HL-60 (cell line): ENCODE results near the gene TPR.

Source experiments
- DNase-seq, 2 experiments: peaks; one replicate each; pipeline ENCODE4 v3.0.0-alpha.2; 2010 to 2020; ENCODE audit warnings: low read depth in 1 of 2, low spot score in 1 of 2
- H3K27ac ChIP-seq: fragments of 250-450 bp; sonication (Bioruptor Pico); replicated peaks from 2 replicates; pipeline ENCODE4 v1.5.1; 2020; ENCODE audit warnings: mild to moderate bottlenecking, moderate library complexity
- H3K27me3 ChIP-seq: fragments of 250-450 bp; sonication (Bioruptor Pico); 2 replicates; pipeline ENCODE4 v1.5.1; 2021; ENCODE audit warnings: mild to moderate bottlenecking, moderate library complexity; ENCODE audit not compliant: insufficient read depth, poor library complexity, severe bottlenecking
- H3K4me3 ChIP-seq: replicated peaks from 2 replicates; pipeline ENCODE4 v1.5.1; 2011; ENCODE audit warnings: mild to moderate bottlenecking, control low read depth, low read length; ENCODE audit not compliant: insufficient read depth
- CTCF ChIP-seq: IDR thresholded peaks from one replicate; pipeline ENCODE4 v1.5.1; 2011; ENCODE audit warnings: low read length, control low read depth, inconsistent platforms; ENCODE audit not compliant: insufficient read depth
- GABPA ChIP-seq: IDR thresholded peaks from 2 replicates; pipeline ENCODE4 v1.6.1; 2012; ENCODE audit warnings: low read depth
- POLR2AphosphoS5 ChIP-seq: IDR thresholded peaks from 2 replicates; pipeline ENCODE4 v1.6.1; 2012; ENCODE audit warnings: low read depth
- REST ChIP-seq: IDR thresholded peaks from 2 replicates; pipeline ENCODE4 v1.6.1; 2012; ENCODE audit warnings: low read depth; ENCODE audit not compliant: insufficient replicate concordance
- SPI1 ChIP-seq: IDR thresholded peaks from 2 replicates; pipeline ENCODE4 v1.6.1; 2012; ENCODE audit warnings: low read depth, mild to moderate bottlenecking, borderline replicate concordance

The TPR gene

GRCh38 chr1:186413319-186413718, 38.3 kb upstream of the TPR start:
- no peak for DNase-seq
- TF ChIP-seq SPI1: no peak
- no peak for TF ChIP-seq GABPA
- TF ChIP-seq POLR2AphosphoS5: no peak
- no peak for TF ChIP-seq CTCF
- TF ChIP-seq REST: no peak
- Histone ChIP-seq H3K27me3 (no peaks in the 10 kb centered on the region), H3K4me3 (no peak overlapping the region), H3K27ac (no peak overlapping the region)

DNA sequence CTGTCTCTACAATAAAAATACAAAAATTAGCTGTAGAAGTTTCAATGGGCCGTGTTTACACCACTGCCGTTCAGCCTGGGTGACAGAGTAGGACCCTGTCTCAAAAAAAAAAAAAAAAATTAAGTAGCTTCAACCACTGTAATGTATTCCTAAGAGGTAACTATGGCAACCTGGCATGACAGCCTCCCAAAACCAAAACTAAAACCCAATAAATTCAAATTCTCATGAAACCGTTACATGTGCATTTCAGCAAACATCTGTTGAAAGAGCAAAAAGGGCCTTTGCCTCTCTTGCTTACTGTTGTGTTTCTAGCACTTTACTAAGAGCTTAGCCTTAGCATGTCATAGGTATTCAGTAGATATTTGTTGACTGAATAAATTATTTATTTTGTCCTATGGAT, 34.0 kb upstream of the TPR start:
- DNase-seq: no peak
- no peak for TF ChIP-seq POLR2AphosphoS5
- no peak for TF ChIP-seq CTCF
- no peak for TF ChIP-seq REST
- H3K27me3 ChIP-seq: no peaks in the 10 kb centered on the region
- H3K4me3 ChIP-seq: no peak overlapping the region
- H3K27ac ChIP-seq: no peak overlapping the region

GRCh38 chr1:186404454-186405051, 29.5 kb upstream of the TPR start:
- H3K27me3 ChIP-seq: no peaks in the 10 kb centered on the region
- TF ChIP-seq GABPA (0 out of 2 replicates have a peak, but pooled peaks have one; percentile 7), CTCF (peak; percentile 52), REST (no peak), SPI1 (no peak), POLR2AphosphoS5 (no peak)
- peak; percentile 18 to 35 for DNase-seq
- no peak overlapping the region for H3K4me3 ChIP-seq
- no peak overlapping the region for H3K27ac ChIP-seq
